Fibroblast of skin of abdomen (primary cell): ENCODE data around the gene SNTG2.

Experiments
- DNase-seq: peaks from one replicate; pipeline ENCODE4 v3.0.0-alpha.2; 2013

SNTG2 gene

GRCh38 chr2:1152375-1152774, 201.7 kb downstream of the SNTG2 start:
- no peak for DNase-seq

GRCh38 chr2:1153920-1154319, 203.3 kb downstream of the SNTG2 start:
- no peak for DNase-seq

GRCh38 chr2:1154710-1155594, 204.3 kb downstream of the SNTG2 start:
- DNase-seq, result no peak

GRCh38 chr2:1156059-1156458, 205.4 kb downstream of the SNTG2 start:
- no peak for DNase-seq

- DNase-seq, result no peak
Measured at GRCh38 chr2:1156531-1156930, 205.9 kb downstream of the SNTG2 start.

GRCh38 chr2:1157107-1157506, 206.5 kb downstream of the SNTG2 start:
- no peak for DNase-seq

- DNase-seq, result no peak
Measured at GRCh38 chr2:1159013-1159412, 208.4 kb downstream of the SNTG2 start.

- no peak for DNase-seq
Measured at GRCh38 chr2:1162246-1162645, 211.6 kb downstream of the SNTG2 start.

- peak; percentile 27 for DNase-seq
Measured at GRCh38 chr2:1162768-1163584, 212.3 kb downstream of the SNTG2 start.

- DNase-seq, result no peak
Measured at GRCh38 chr2:1166976-1167375, 216.3 kb downstream of the SNTG2 start.

- DNase-seq, result no peak
Measured at GRCh38 chr2:1168846-1169245, 218.2 kb downstream of the SNTG2 start.

- DNase-seq, result no peak
Measured at GRCh38 chr2:1169291-1169949, 218.8 kb downstream of the SNTG2 start.

- DNase-seq, result no peak
Measured at GRCh38 chr2:1170241-1170640, 219.6 kb downstream of the SNTG2 start.

- DNase-seq, result no peak
Measured at GRCh38 chr2:1170711-1171110, 220.1 kb downstream of the SNTG2 start.

- DNase-seq, result no peak
Measured at GRCh38 chr2:1173528-1173927, 222.9 kb downstream of the SNTG2 start.

GRCh38 chr2:1181893-1182292, 231.2 kb downstream of the SNTG2 start:
- DNase-seq, result no peak

- DNase-seq, result no peak
Measured at GRCh38 chr2:1183300-1183699, 232.7 kb downstream of the SNTG2 start.

- DNase-seq, result no peak
Measured at GRCh38 chr2:1186421-1186820, 235.8 kb downstream of the SNTG2 start.

GRCh38 chr2:1187189-1187588, 236.5 kb downstream of the SNTG2 start:
- DNase-seq, result no peak

GRCh38 chr2:1192121-1192520, 241.5 kb downstream of the SNTG2 start:
- DNase-seq, result no peak

- DNase-seq, result no peak
Measured at GRCh38 chr2:1193801-1194200, 243.2 kb downstream of the SNTG2 start.

GRCh38 chr2:1203772-1204171, 253.1 kb downstream of the SNTG2 start:
- DNase-seq, result no peak

GRCh38 chr2:1205853-1206252, 255.2 kb downstream of the SNTG2 start:
- DNase-seq, result no peak
